Epithelial cell of esophagus (primary cell): ENCODE data around the gene MAP2K3.
"Not testable (repeated sequence)": the region's sequence is repeated elsewhere in the genome, so short reads cannot be mapped to it uniquely, and the experiment has no call there.

ENCODE experiments used
- DNase-seq: peaks from one replicate; pipeline ENCODE4 v3.0.0; 2010; ENCODE audit warnings: low read depth
- H3K4me3 ChIP-seq: 2 replicates; pipeline ENCODE4 v1.5.1; 2011; ENCODE audit warnings: mild to moderate bottlenecking, low read length, control low read depth
- CTCF ChIP-seq: IDR thresholded peaks from 2 replicates; pipeline ENCODE4 v1.5.1; 2011; ENCODE audit warnings: low read depth, mild to moderate bottlenecking, low read length, control low read depth, inconsistent platforms; ENCODE audit not compliant: insufficient read depth; ENCODE audit errors: missing control alignments

MAP2K3 gene

DNA sequence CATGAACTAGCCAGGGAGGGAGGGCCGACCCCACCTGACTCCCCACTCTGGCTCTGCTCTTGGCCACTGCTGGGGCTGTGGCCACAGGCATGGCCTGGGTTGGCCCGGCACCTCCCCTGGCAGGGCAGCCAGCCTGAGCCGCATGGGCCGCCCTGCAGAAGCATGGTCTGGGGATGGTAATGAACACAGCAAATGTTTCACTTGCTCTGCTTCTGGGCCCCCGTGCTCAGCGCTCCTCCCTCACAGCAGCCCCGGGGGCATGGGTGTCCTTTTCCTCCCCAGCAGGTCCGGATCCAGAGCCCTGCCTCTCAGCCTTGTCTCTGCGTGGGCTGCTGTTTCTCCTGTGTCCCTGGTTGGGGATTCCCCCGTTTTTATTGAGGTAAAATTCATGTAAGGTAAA is 60.7 kb downstream of the MAP2K3 start:
- H3K4me3 ChIP-seq, result no peak overlapping the region
- DNase-seq, result peak; percentile 12
- TF ChIP-seq CTCF, result no peak

- DNase-seq, H3K4me3 ChIP-seq: not testable (repeated sequence)
Measured at GRCh38 chr17:21346107-21346506, 61.6 kb downstream of the MAP2K3 start.

DNA sequence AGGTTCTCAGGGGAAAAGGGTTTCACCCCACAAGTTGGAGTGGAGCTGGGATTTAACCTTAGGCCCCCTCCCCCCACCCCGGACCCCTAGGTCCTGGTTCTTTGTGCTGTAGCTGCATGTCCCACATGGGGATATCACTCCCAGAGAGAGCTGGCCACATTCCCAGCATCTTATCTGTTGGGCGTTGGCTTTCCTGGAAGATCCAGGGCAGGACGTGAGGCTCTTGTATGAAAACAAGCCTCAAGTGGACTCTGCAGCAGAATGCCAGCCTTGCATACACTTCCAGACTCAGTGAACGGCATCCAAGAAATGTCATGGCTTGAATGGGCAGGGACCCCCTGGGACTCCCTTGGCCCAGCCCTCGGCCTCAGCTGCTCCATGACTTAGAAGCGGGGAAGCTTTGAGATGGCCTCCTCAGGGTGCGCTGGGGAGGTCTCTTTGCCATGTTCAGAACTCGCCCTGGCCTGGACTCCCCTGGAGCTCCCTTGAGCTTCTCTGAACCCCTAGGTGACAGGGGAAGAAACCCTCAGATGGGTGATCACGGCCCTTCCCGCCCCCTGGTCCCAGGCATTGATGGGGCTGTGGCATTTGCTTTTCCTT is 62.2 kb downstream of the MAP2K3 start:
- not testable (repeated sequence) for H3K4me3 ChIP-seq, DNase-seq

DNA sequence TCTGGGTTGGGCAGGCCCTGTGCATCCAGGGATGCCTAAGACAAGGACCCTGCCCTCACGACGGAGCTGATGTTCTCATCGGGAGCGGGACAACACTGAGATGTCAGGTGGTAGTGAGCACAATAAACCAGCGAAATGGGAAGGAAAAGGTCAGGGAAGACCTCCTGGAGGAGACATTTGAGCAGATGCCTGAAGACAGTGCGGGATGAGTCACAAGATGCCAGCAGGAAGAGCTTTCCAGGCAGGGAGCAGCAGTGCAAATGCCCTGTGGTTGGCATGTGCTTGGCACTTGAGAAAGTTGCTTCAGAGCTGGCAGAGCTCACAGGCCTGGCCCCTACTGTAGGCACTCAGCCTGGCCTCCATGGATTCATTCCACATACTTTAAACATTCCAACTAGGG is 63.1 kb downstream of the MAP2K3 start:
- not testable (repeated sequence) for DNase-seq, H3K4me3 ChIP-seq

DNA sequence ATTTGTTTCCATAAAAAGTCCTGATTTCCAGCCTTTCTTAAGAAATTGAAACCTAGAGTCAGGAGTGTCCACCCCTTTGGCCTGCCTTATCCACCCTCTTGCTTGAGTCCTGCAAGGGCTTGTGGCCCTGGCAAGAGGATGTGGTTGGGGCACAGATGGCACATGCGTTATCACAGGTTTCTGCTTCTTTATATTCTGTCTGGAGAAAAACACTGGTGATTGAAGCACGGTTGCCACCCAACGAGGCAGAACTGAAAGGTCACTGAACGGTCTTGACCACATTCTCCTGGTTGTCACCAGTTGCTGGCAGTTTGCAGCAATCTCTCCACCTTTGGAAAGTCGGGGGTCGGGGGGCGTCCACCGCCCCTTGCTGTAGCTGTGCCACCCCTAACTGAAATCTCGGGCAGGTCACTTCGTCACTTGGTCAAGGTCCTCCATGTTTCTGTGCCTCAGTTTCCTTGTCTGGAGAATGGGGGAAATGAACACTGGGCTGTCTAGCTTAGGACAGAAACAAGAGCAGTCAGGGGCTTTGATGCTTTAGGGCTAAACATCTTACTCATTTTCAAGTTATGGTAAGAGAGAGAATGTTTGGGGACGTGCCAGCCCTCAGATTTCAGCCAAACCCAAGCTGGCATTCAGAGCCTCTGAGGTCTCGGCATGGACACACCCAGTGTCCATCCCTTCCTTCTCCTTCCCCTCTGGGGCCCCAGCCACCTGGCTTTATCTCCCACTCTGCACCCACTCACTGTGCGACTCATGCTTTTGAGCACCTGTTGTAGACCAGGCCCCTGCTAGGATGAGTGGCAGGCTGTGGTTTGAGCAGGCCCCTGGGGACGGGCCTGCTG is 63.8 kb downstream of the MAP2K3 start:
- not testable (repeated sequence) for DNase-seq, H3K4me3 ChIP-seq

DNA sequence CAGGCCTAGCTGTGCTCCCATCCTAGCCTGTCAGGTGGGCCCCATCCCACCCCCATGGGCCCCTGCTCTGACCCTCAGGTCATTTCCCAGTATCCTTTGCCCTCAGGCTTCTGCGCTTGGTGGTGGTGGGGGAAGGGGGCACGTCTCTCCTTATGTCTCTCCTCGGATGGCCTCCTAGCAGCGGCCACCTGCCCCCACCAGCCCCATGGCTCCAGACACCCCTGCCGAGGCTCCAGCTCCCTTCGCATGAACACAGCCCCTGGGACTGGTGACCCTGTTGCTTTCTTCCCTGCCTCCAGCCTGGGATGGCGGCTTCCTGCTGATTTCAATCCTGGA is 64.4 kb downstream of the MAP2K3 start:
- DNase-seq, H3K4me3 ChIP-seq: not testable (repeated sequence)

DNA sequence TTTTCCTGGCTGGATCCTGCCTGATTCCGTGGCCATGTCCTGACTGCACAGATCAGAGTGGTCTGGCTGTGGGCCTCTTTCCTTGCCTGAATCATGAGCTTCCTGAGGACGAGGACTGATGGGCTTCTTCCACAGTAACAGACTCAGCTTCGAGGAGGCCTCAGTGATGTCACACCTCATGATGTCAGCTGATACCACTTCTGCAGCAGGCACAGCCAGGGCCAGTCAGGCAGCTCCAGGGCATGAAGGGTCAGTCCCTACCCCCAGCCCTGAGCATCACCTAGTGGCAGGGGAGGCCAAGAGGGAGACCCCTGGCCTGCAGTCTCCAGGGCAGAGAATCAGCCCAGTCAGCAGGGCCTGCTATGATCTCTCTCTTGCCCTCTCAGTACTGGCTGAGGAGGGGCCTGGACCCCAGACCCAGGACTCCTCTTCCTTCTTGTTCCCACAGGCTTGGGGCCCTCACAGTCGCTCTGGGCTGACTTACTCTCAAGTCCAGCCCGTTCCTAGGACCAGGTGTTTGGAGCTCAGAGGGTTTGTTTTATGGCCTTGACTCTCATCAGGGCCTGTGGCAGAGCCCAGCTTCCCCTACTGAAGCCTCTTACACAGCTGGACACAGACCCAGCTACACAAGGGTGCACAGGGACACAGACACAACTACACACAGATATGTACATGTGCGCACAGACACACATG is 65.0 kb downstream of the MAP2K3 start:
- DNase-seq, H3K4me3 ChIP-seq: not testable (repeated sequence)

- not testable (repeated sequence) for DNase-seq, H3K4me3 ChIP-seq
Measured at GRCh38 chr17:21350495-21350894, 66.0 kb downstream of the MAP2K3 start.

- TF ChIP-seq CTCF, result no peak
- no peak overlapping the region for H3K4me3 ChIP-seq
- DNase-seq, result no peak
Measured at GRCh38 chr17:21351366-21352065, 67.0 kb downstream of the MAP2K3 start.

- H3K4me3 ChIP-seq, result no peak overlapping the region
- no peak for TF ChIP-seq CTCF
- DNase-seq, result no peak
Measured at GRCh38 chr17:21352221-21352980, 67.9 kb downstream of the MAP2K3 start.
